Upper lobe of left lung (tissue), 4 donors: ENCODE results near the gene NDC1.

Source experiments
- CTCF ChIP-seq, 6 experiments: fragments of 450-650 bp in 4 of 6; fragments of 200-600 bp in 2 of 6; sonication (generic) in 2 of 6; IDR thresholded peaks; one replicate each; pipeline ENCODE4 v1.5.1; 2016 to 2019; ENCODE audit warnings: antibody characterized with exemption in 6 of 6
- POLR2AphosphoS5 ChIP-seq, 2 donors: sonication (generic); formaldehyde crosslinking; IDR thresholded peaks; one replicate each; pipeline ENCODE4 v1.5.1; 2017; ENCODE audit warnings: antibody characterized with exemption in 2 of 2

GRCh38 chr1:53769184-53769583, 68.9 kb downstream of the NDC1 start:
- TF ChIP-seq CTCF (IDR thresholded peaks at IDR 0.05), result no peak
- TF ChIP-seq POLR2AphosphoS5 (IDR thresholded peaks at IDR 0.05), result no peak
